ENCODE data around the gene NCEH1. TPM values are rescaled to one million over a fixed set of nuclear protein-coding genes. Genes with fewer than 3 reads are reported as not detected.

Gene NCEH1
- total RNA-seq, 2 donors from 2014 or later, result 14.1 to 16.5 TPM

DNA sequence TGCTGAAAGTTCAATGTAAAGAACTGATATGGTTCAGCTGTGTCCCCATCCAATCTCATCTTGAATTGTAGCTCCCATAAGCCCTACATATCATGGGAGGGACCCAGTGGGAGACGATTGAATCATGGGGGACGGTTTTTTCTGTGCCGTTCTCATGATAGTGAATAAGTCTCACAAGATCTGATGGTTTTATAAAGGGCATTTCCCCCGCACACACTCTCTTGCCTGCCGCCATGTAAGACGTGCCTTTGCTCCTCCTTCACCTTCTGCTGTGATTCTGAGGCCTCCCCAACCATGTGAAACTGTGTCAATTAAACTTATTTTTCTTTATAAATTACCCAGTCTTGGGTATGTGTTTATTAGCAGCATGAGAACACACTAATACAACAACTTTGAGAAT lies 101.1 kb downstream of the NCEH1 start:
- WGBS, 2 experiments (ENCODE audit: insufficient coverage in 1 of 2, insufficient read length in 1 of 2), result 89 to 97% methylated on average over 6 of the region's 6 CpGs

GRCh38 chr3:172608575-172608974 lies 102.3 kb downstream of the NCEH1 start:
- TF ChIP-seq CTCF (conservative IDR thresholded peaks at IDR 0.05), result no peak
- H3K36me3 Mint-ChIP-seq (ENCODE audit: low read depth), result peaks cover 15% of the 10 kb centered on the region

More for the DNA sequence above, 101.1 kb downstream of the NCEH1 start:
- no peak for DNase-seq
- Histone ChIP-seq H3K36me3 (ENCODE audit: control insufficient read depth, insufficient read depth, low read length) (peaks cover 4% of the 10 kb centered on the region), H3K27me3 (ENCODE audit: control insufficient read depth, insufficient read depth, low read length, poor library complexity, severe bottlenecking) (no peaks in the 10 kb centered on the region), H3K4me3 (ENCODE audit: low read length) (peak overlapping the region; percentile 57), H3K27ac (ENCODE audit: low read depth, low read length) (no peak overlapping the region), H3K9ac (ENCODE audit: extremely low read depth, low read length, poor library complexity, severe bottlenecking) (no peak overlapping the region), H3K9me3 (ENCODE audit: control insufficient read depth, low read length) (peaks cover 45% of the 10 kb centered on the region), H3K4me1 (ENCODE audit: control insufficient read depth, insufficient read depth, low read length) (peaks cover 3% of the 10 kb centered on the region)
- H3K9me3 Mint-ChIP-seq, result peaks cover 32% of the 10 kb centered on the region
- H3K4me3 Mint-ChIP-seq, result no peak overlapping the region
- no peaks in the 10 kb centered on the region for H3K27me3 Mint-ChIP-seq (ENCODE audit: insufficient read depth)
- TF ChIP-seq CTCF (conservative IDR thresholded peaks at IDR 0.05), result no peak
- H3K27ac Mint-ChIP-seq, result no peak overlapping the region
- peaks cover 34% of the 10 kb centered on the region for H3K4me1 Mint-ChIP-seq
- H3K36me3 Mint-ChIP-seq (ENCODE audit: low read depth), result peaks cover 15% of the 10 kb centered on the region

GRCh38 chr3:172607305-172608121 lies 103.4 kb downstream of the NCEH1 start:
- DNase-seq, result peak; percentile 87
- peaks cover 4% of the 10 kb centered on the region for H3K36me3 ChIP-seq (ENCODE audit: control insufficient read depth, insufficient read depth, low read length)
- H3K36me3 Mint-ChIP-seq (ENCODE audit: low read depth), result peaks cover 15% of the 10 kb centered on the region
- H3K4me1 ChIP-seq (ENCODE audit: control insufficient read depth, insufficient read depth, low read length), result peaks cover 3% of the 10 kb centered on the region
- peak overlapping the region; percentile 2 for H3K4me3 Mint-ChIP-seq
- H3K9me3 Mint-ChIP-seq, result peaks cover 29% of the 10 kb centered on the region
- peak overlapping the region; percentile 91 for H3K27ac Mint-ChIP-seq
- no peak for TF ChIP-seq CTCF (conservative IDR thresholded peaks at IDR 0.05)
- 0 to 12% methylated on average over 1 to 2 of the region's 2 CpGs for WGBS, 2 experiments (ENCODE audit: insufficient coverage in 1 of 2, insufficient read length in 1 of 2)
- H3K9ac ChIP-seq (ENCODE audit: extremely low read depth, low read length, poor library complexity, severe bottlenecking), result no peak overlapping the region
- no peaks in the 10 kb centered on the region for H3K27me3 Mint-ChIP-seq (ENCODE audit: insufficient read depth)
- peak overlapping the region; percentile 77 for H3K27ac ChIP-seq (ENCODE audit: low read depth, low read length)
- peaks cover 28% of the 10 kb centered on the region for H3K9me3 ChIP-seq (ENCODE audit: control insufficient read depth, low read length)
- no peaks in the 10 kb centered on the region for H3K27me3 ChIP-seq (ENCODE audit: control insufficient read depth, insufficient read depth, low read length, poor library complexity, severe bottlenecking)
- peak overlapping the region; percentile 21 for H3K4me3 ChIP-seq (ENCODE audit: low read length)
- peaks cover 29% of the 10 kb centered on the region for H3K4me1 Mint-ChIP-seq

More at GRCh38 chr3:172608575-172608974, 102.3 kb downstream of the NCEH1 start:
- H3K4me3 ChIP-seq (ENCODE audit: low read length), result peak overlapping the region; percentile 57
- no peak overlapping the region for H3K9ac ChIP-seq (ENCODE audit: extremely low read depth, low read length, poor library complexity, severe bottlenecking)
- Mint-ChIP-seq H3K27me3 (ENCODE audit: insufficient read depth) (no peaks in the 10 kb centered on the region), H3K27ac (no peak overlapping the region), H3K4me1 (peaks cover 34% of the 10 kb centered on the region), H3K9me3 (peaks cover 32% of the 10 kb centered on the region), H3K4me3 (no peak overlapping the region)
- H3K9me3 ChIP-seq (ENCODE audit: control insufficient read depth, low read length), result peaks cover 39% of the 10 kb centered on the region
- peaks cover 3% of the 10 kb centered on the region for H3K4me1 ChIP-seq (ENCODE audit: control insufficient read depth, insufficient read depth, low read length)
- peaks cover 4% of the 10 kb centered on the region for H3K36me3 ChIP-seq (ENCODE audit: control insufficient read depth, insufficient read depth, low read length)
- no peaks in the 10 kb centered on the region for H3K27me3 ChIP-seq (ENCODE audit: control insufficient read depth, insufficient read depth, low read length, poor library complexity, severe bottlenecking)
- no peak for DNase-seq
- 94 to 100% methylated on average over 1 to 2 of the region's 2 CpGs for WGBS, 2 experiments (ENCODE audit: insufficient coverage in 1 of 2, insufficient read length in 1 of 2)
- H3K27ac ChIP-seq (ENCODE audit: low read depth, low read length), result no peak overlapping the region

Measured in endodermal cell (in vitro differentiated cells).